ENCODE results near the gene PFN2. TPM values are rescaled to one million over a fixed set of nuclear protein-coding genes. Genes with fewer than 3 reads are reported as not detected.
"Not testable (repeated sequence)": the region's sequence is repeated elsewhere in the genome, so short reads cannot be mapped to it uniquely, and the experiment has no call there.

The PFN2 gene
- total RNA-seq, 2 experiments from 2014 or later = 0.53 TPM; not detected in 1

DNA sequence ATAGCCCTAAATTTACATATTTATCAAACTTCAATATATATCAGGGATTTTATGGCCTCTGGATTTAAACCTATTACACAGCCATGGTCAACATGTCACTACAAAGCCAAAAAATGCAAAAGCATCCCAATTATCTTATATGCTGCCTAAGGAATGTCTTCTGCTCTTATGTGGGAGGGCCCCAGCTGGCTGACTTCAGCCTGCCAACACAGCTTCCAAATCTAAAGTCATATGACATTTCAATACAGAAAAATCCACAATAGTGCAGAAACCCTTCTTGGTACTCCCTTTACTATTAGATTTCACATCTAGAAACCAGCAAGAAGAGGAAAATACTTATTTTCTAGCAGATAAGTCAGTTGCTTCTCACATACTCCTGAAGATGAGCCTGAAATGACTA is 6.4 kb downstream of the PFN2 start:
- no peak for DNase-seq
- H3K9me3 Mint-ChIP-seq (ENCODE audit: insufficient read depth) = no peaks in the 10 kb centered on the region
- peaks cover 2% of the 10 kb centered on the region for H3K36me3 Mint-ChIP-seq (ENCODE audit: low read depth)
- H3K27me3 Mint-ChIP-seq (ENCODE audit: low read depth) = peaks cover 7% of the 10 kb centered on the region
- no peak for ATAC-seq
- no peak overlapping the region for H3K27ac Mint-ChIP-seq
- no peak overlapping the region for H3K4me3 Mint-ChIP-seq
- POLR2A ChIA-PET = no interaction called here
- peaks cover 2% of the 10 kb centered on the region for H3K4me1 Mint-ChIP-seq (ENCODE audit: low read depth)
- CTCF ChIA-PET = interaction anchor here (6.3 kb wide), 1 partner anchor 219 kb away, joined by 72 read pairs; no protein-coding TSS in a partner anchor

DNA sequence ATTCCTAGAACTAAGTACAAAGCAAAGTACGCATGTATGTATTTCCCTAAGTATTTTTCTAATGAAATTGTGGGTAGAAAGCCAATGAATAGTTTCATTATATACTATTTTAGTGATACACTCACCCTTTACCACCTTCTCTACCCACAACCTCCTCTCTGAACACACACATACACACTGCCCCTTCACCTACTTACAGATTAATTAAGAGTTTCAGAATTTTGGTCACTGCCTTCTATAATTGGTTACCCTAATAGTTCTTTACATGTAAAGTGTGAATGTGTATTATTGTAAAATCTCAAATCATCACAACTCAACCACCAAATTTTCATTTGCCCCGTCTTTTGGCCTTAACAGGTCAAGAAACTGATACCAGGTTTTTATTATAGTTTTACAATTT is 7.2 kb downstream of the PFN2 start:
- no peaks in the 10 kb centered on the region for H3K36me3 Mint-ChIP-seq (ENCODE audit: low read depth)
- H3K27ac Mint-ChIP-seq = no peak overlapping the region
- no peak overlapping the region for H3K4me3 Mint-ChIP-seq
- H3K9me3 Mint-ChIP-seq (ENCODE audit: insufficient read depth) = no peaks in the 10 kb centered on the region
- peaks cover 3% of the 10 kb centered on the region for H3K27me3 Mint-ChIP-seq (ENCODE audit: low read depth)
- DNase-seq = no peak
- ChIA-PET POLR2A (no interaction called here), CTCF (interaction anchor here (1.3 kb wide), 1 partner anchor 220 kb away, joined by 3 read pairs; no protein-coding TSS in a partner anchor)
- no peaks in the 10 kb centered on the region for H3K4me1 Mint-ChIP-seq (ENCODE audit: low read depth)
- ATAC-seq = no peak

DNA sequence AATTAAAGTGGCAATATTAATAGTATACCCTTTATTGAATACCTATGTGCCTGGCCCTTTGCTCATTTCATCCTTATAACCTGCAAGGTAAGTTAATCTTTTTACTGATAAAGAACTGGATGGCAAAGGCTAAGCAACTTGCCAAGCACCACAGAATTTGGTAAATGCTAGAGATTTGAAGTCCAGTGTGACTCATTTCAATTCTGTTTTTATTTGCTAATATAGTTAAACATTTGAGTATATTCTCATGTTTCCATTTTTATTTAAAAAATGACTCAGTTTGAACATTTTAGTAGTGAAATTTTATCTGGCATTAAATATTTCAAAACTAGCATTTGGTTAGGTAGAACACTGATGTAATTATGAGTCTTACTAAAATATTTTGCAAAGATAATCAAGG is 11.3 kb downstream of the PFN2 start:
- Mint-ChIP-seq H3K9me3 (ENCODE audit: insufficient read depth) (no peaks in the 10 kb centered on the region), H3K27me3 (ENCODE audit: low read depth) (no peaks in the 10 kb centered on the region), H3K4me3 (no peak overlapping the region), H3K27ac (no peak overlapping the region), H3K36me3 (ENCODE audit: low read depth) (peaks cover 2% of the 10 kb centered on the region), H3K4me1 (ENCODE audit: low read depth) (peaks cover 6% of the 10 kb centered on the region)
- DNase-seq = no peak
- POLR2A ChIA-PET = no interaction called here
- ATAC-seq = no peak
- CTCF ChIA-PET = interaction anchor here (2.8 kb wide), 1 partner anchor 7 kb away, joined by 21 read pairs; no protein-coding TSS in a partner anchor

DNA sequence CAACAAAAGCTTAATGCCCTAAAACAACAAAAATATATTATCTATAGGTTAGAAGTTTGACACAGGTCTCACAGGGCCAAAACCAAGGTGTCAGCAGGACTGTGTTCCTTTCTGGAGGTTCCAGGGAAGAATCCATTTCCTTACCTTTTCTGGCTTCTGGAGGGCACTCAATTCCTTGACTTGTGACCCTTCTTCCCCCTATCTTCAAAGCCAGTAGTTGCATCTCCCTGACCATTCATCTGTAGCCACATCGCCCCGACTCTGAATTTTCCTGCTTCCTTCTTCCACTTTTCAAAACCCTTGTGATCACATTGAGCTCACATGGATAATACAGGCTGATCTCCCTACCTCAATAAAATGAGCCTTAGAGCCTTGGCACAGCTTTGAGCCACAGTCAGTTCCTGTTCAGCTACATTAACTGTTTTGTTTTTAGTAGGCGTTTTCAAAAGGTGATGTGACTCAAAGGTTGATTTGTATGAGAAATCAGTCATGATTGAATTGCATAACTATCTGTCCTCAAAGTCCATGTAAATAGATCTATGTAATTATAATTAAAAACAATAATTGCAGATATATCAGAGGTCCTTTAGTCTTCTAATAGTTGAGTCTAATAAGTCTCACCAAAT is 12.4 kb downstream of the PFN2 start:
- H3K9me3 Mint-ChIP-seq (ENCODE audit: insufficient read depth) = no peaks in the 10 kb centered on the region
- ATAC-seq = no peak
- no peaks in the 10 kb centered on the region for H3K27me3 Mint-ChIP-seq (ENCODE audit: low read depth)
- POLR2A ChIA-PET = no interaction called here
- CTCF ChIA-PET = interaction anchor here (1.5 to 2.8 kb wide), 2 partner anchors 9 to 21 kb away, joined by 9 to 21 read pairs; no protein-coding TSS in a partner anchor
- no peak overlapping the region for H3K27ac Mint-ChIP-seq
- H3K36me3 Mint-ChIP-seq (ENCODE audit: low read depth) = peaks cover 2% of the 10 kb centered on the region
- no peak overlapping the region for H3K4me3 Mint-ChIP-seq
- no peak for DNase-seq
- peaks cover 10% of the 10 kb centered on the region for H3K4me1 Mint-ChIP-seq (ENCODE audit: low read depth)

DNA sequence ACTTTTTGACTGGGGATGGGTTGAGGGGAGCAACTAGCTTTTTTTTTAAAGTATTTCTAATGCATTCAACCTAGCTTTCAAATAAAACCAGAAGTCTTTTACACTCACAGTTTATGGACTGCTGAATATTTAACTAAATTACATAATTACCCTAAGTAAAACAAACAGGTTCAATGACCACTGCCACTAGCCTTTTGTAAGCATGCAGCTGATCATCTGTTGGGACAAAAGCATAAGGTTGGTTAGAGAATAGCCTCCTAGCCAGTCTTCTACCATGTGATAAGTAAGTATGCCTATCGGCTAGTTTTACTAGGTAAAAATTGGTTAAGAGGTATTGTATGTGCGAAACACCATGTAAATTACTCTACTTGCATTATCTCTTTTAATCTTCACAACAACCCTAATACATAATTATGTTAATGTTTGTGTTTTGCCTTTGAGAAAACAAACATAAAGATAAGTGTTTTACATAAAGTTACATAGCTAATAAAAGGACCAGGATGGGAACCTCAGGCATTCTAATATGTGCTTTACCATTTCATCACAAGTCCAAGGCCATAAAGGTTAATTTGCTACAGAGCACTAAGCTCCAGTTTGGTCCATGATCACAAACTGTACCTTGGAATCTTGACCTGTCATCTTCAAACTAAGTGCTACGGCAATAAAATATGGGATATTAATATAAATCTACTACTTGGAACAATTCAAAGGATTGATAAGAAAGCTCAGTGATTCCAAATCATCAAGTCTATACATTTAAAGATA is 13.2 kb downstream of the PFN2 start:
- no peak overlapping the region for H3K4me3 Mint-ChIP-seq
- H3K27ac Mint-ChIP-seq = no peak overlapping the region
- DNase-seq (no peak), ATAC-seq (no peak)
- H3K4me1 Mint-ChIP-seq (ENCODE audit: low read depth) = peaks cover 10% of the 10 kb centered on the region
- H3K36me3 Mint-ChIP-seq (ENCODE audit: low read depth) = peaks cover 2% of the 10 kb centered on the region
- H3K27me3 Mint-ChIP-seq (ENCODE audit: low read depth) = no peaks in the 10 kb centered on the region
- ChIA-PET CTCF (interaction anchor here (1.5 to 2.8 kb wide), 2 partner anchors 9 to 21 kb away, joined by 9 to 21 read pairs; no protein-coding TSS in a partner anchor), POLR2A (no interaction called here)
- no peaks in the 10 kb centered on the region for H3K9me3 Mint-ChIP-seq (ENCODE audit: insufficient read depth)

DNA sequence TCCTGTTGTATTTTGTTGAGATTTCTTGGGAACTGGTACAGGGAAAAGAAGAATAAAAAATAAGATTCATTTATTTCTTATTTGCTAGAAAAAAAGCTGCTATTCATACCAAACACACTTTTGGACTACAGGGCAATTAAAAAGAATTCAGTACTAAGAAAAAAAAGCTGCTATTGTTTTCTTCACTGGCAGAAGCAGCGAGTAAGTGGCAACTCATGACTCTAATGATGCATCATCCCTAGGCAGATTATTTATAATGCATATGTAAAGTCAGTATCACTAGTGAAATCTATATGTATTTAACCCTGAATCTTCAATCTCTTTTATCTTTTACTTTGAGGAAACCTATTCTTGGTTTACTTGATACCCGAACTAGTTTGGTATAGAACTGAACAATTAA is 15.2 kb downstream of the PFN2 start:
- Mint-ChIP-seq H3K4me1 (ENCODE audit: low read depth) (peaks cover 10% of the 10 kb centered on the region), H3K9me3 (ENCODE audit: insufficient read depth) (no peaks in the 10 kb centered on the region), H3K27ac (no peak overlapping the region), H3K36me3 (ENCODE audit: low read depth) (peaks cover 2% of the 10 kb centered on the region), H3K27me3 (ENCODE audit: low read depth) (no peaks in the 10 kb centered on the region), H3K4me3 (no peak overlapping the region)
- no peak for DNase-seq
- ChIA-PET POLR2A (no interaction called here), CTCF (interaction anchor here (0.8 to 1.2 kb wide), 5 partner anchors 9 to 82 kb away, joined by 3 to 5 read pairs (median 3); no protein-coding TSS in a partner anchor)
- ATAC-seq = no peak

DNA sequence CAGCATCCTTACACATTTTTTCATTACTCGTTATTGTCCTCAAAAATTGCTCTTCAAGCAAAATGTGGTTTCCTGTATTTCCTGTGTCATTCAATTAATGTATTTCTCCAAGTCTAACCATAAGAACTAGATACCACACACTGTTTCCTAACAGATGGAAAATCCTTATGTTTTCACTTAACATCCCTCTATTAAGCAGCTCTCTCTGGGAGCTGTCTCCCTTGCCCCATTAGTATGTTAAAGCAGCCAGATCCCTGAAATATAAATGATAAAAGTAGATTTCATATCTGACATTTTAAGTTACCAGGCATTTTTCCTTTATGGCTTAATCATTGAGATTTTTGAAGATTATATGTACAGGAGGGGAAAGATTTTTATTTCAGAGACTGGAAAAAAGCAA is 15.9 kb downstream of the PFN2 start:
- Mint-ChIP-seq H3K27me3 (ENCODE audit: low read depth) (no peaks in the 10 kb centered on the region), H3K36me3 (ENCODE audit: low read depth) (peaks cover 2% of the 10 kb centered on the region), H3K27ac (no peak overlapping the region), H3K4me1 (ENCODE audit: low read depth) (peaks cover 10% of the 10 kb centered on the region), H3K9me3 (ENCODE audit: insufficient read depth) (no peaks in the 10 kb centered on the region), H3K4me3 (no peak overlapping the region)
- ATAC-seq = no peak
- ChIA-PET CTCF (interaction anchor here (0.9 to 1.2 kb wide), 3 partner anchors 9 to 82 kb away, joined by 3 to 5 read pairs (median 3); no protein-coding TSS in a partner anchor), POLR2A (no interaction called here)
- no peak for DNase-seq

DNA sequence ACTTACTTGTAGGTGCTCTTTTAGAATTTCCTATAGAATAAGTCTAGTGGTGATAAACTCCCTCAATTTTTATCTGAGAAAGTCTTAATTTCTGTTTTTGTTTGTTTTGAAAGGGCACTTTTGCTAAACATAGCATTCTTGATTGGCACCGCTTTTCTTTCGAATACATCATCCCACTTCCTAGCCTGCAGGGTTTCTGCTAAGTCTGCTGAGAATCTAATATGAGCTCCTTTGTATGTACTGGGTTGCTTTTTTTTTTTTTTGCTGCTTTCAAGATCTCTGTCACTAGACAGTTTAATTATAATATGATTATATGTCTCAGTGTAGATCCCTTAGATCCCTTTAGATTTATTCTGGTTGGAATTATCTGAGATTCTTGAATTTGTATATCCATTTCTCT is 21.5 kb downstream of the PFN2 start:
- Mint-ChIP-seq H3K27ac (no peak overlapping the region), H3K4me1 (ENCODE audit: low read depth) (peaks cover 2% of the 10 kb centered on the region), H3K36me3 (ENCODE audit: low read depth) (peaks cover 12% of the 10 kb centered on the region), H3K27me3 (ENCODE audit: low read depth) (no peaks in the 10 kb centered on the region), H3K9me3 (ENCODE audit: insufficient read depth) (no peaks in the 10 kb centered on the region), H3K4me3 (no peak overlapping the region)
- no peak for DNase-seq
- ChIA-PET POLR2A (no interaction called here), CTCF (no interaction called here)
- no peak for ATAC-seq

DNA sequence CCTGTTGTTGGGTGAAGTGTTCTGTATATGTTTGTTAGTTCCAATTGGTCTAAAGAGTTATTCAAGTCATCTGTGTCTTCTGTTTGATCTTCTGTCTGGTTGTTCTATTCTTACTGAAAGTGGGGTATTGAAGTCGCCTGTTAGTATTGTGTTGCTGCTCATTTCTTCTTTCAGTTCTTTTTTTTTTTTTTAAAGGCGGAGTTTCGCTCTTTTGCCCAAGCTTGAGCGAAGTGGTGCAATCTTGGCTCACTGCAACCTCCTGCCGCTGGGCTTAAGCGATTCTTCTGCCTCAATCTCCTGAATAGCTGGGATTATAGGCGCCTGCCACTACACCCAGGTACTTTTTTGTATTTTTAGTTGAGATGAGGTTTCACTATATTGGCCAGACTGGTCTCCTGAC is 23.5 kb downstream of the PFN2 start:
- DNase-seq (no peak), ATAC-seq (no peak)
- POLR2A ChIA-PET = no interaction called here
- Mint-ChIP-seq H3K27ac (no peak overlapping the region), H3K4me1 (ENCODE audit: low read depth) (no peaks in the 10 kb centered on the region), H3K4me3 (no peak overlapping the region), H3K27me3 (ENCODE audit: low read depth) (no peaks in the 10 kb centered on the region), H3K9me3 (ENCODE audit: insufficient read depth) (no peaks in the 10 kb centered on the region), H3K36me3 (ENCODE audit: low read depth) (peaks cover 22% of the 10 kb centered on the region)
- CTCF ChIA-PET = interaction anchor here (1.8 kb wide), 1 partner anchor 7 kb away, joined by 5 read pairs; no protein-coding TSS in a partner anchor

DNA sequence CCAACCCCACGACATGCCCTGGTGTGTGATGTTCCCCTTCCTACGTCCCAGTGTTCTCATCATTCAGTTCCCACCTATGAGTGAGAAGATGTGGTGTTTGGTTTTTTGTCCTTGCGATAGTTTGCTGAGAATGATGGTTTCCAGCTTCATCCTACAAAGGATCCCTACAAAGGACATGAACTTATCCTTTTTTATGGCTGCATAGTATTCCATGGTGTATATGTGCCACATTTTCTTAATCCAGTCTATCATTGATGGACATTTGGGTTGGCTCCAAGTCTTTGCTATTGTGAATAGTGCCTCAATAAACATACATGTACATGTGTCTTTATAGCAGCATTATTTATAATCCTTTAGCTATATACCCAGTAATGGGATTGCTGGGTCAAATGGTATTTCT is 26.7 kb downstream of the PFN2 start:
- H3K4me1 Mint-ChIP-seq (ENCODE audit: low read depth); CTCF ChIA-PET: not testable (repeated sequence)
- peaks cover 27% of the 10 kb centered on the region for H3K36me3 Mint-ChIP-seq (ENCODE audit: low read depth)

DNA sequence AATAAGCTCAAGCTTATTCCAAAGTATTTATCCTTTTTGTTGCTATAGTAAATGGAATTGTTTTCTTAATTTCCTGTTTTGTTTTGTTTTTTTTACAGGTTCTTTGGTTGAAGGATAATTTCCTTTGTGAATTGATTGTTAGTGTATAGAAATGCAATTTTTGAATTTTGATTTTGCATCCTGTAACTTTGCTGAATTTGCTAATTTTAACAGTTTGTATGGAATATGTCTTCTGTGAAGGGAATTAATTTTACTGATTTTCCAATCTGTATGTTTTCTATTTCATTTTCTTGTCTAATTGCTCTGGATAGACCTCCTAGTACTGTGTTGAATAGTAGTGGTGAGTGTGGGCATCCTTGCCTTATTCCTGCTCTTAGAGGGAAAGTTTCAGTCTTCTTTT is 28.3 kb downstream of the PFN2 start:
- Mint-ChIP-seq H3K4me3 (no peak overlapping the region), H3K36me3 (ENCODE audit: low read depth) (peaks cover 25% of the 10 kb centered on the region), H3K27ac (no peak overlapping the region), H3K27me3 (ENCODE audit: low read depth) (no peaks in the 10 kb centered on the region), H3K9me3 (ENCODE audit: insufficient read depth) (peaks cover 3% of the 10 kb centered on the region), H3K4me1 (ENCODE audit: low read depth) (no peaks in the 10 kb centered on the region)
- ChIA-PET CTCF (interaction anchor here (0.6 kb wide), 1 partner anchor 386 kb away, joined by 3 read pairs; no protein-coding TSS in a partner anchor), POLR2A (no interaction called here)
- DNase-seq (no peak), ATAC-seq (no peak)

More for the DNA sequence above, 26.7 kb downstream of the PFN2 start:
- ATAC-seq; POLR2A ChIA-PET; H3K27me3 Mint-ChIP-seq (ENCODE audit: low read depth); DNase-seq; H3K4me3 Mint-ChIP-seq; H3K27ac Mint-ChIP-seq; H3K9me3 Mint-ChIP-seq (ENCODE audit: insufficient read depth): not testable (repeated sequence)

DNA sequence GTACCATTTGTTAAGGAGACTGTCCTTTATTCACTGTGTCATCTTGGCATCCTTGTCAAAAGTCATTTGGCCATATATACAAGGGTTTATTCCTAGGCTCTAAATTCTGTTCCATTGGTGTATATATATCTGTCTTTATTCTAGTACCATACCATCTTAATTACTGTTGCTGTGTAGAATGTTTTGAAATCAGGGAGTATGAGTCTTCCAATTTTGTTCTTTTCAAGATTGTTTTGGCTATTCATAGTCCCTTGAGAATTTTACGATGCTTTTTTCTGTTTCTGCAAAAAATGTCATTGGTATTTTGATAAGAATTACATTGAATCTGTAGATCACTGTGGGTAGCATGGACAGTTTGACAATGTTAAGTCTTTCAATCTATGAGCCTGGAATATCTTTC is 28.7 kb downstream of the PFN2 start:
- ATAC-seq (no peak), DNase-seq (no peak)
- Mint-ChIP-seq H3K27ac (no peak overlapping the region), H3K4me1 (ENCODE audit: low read depth) (no peaks in the 10 kb centered on the region), H3K4me3 (no peak overlapping the region), H3K36me3 (ENCODE audit: low read depth) (peaks cover 24% of the 10 kb centered on the region), H3K9me3 (ENCODE audit: insufficient read depth) (peaks cover 3% of the 10 kb centered on the region), H3K27me3 (ENCODE audit: low read depth) (no peaks in the 10 kb centered on the region)
- CTCF ChIA-PET = interaction anchor here (0.6 kb wide), 1 partner anchor 386 kb away, joined by 3 read pairs; no protein-coding TSS in a partner anchor
- POLR2A ChIA-PET = no interaction called here

All from activated CD8-positive, alpha-beta T cell treated with anti-CD3 and anti-CD28 coated beads, Interleukin-2, amount 10 ng/mL, durations not matched to agents 7 days and 5 days (primary cell).